ENCODE data around the gene E2F1. TPM values are rescaled to one million over a fixed set of nuclear protein-coding genes. Genes with fewer than 3 reads are reported as not detected.

The E2F1 gene
- total RNA-seq, 4 donors from 2014 or later, result 2.1 to 4.8 (median 3.1) TPM

GRCh38 chr20:33709905-33710541 is 23.8 kb upstream of the E2F1 start:
- TF ChIP-seq POLR2A (IDR thresholded peaks at IDR 0.05) (no peak), CTCF (IDR thresholded peaks at IDR 0.05) (no peak)
- 77 to 78% methylated on average over 16 of the region's 16 CpGs for WGBS, 2 donors
- Histone ChIP-seq H3K27ac (no peak overlapping the region), H3K36me3 (peaks cover 0 to 82% (median 0%) of the 10 kb centered on the region in 3 donors), H3K9me3 (no peaks in the 10 kb centered on the region), H3K4me1 (peaks cover 0 to 8% (median 0%) of the 10 kb centered on the region in 3 donors), H3K27me3 (no peaks in the 10 kb centered on the region), H3K4me3 (no peak overlapping the region)
- intact Hi-C loops (cut with DNase I), result no loop called here
- DNase-seq, result no peak

GRCh38 chr20:33709398-33709797 is 23.2 kb upstream of the E2F1 start:
- H3K4me3 ChIP-seq, result no peak overlapping the region
- H3K27me3 ChIP-seq, result no peaks in the 10 kb centered on the region
- no peak for DNase-seq
- intact Hi-C loops (cut with DNase I), result no loop called here
- WGBS, 2 donors, result 67% methylated on average over 1 of the region's 2 CpGs; no CpG with 5 or more reads in 1 of the 2 donors
- no peaks in the 10 kb centered on the region for H3K9me3 ChIP-seq
- no peak overlapping the region for H3K27ac ChIP-seq
- TF ChIP-seq CTCF (IDR thresholded peaks at IDR 0.05) (no peak), POLR2A (IDR thresholded peaks at IDR 0.05) (no peak)
- peaks cover 0 to 76% (median 0%) of the 10 kb centered on the region in 3 donors for H3K36me3 ChIP-seq
- peaks cover 0 to 8% (median 0%) of the 10 kb centered on the region in 3 donors for H3K4me1 ChIP-seq

- no peaks in the 10 kb centered on the region for H3K27me3 ChIP-seq
- H3K27ac ChIP-seq, result no peak overlapping the region
- WGBS, 2 donors, result 85 to 92% methylated on average over 10 to 11 of the region's 11 CpGs
- DNase-seq, result no peak
- TF ChIP-seq POLR2A (IDR thresholded peaks at IDR 0.05), result no peak
- no peak for TF ChIP-seq CTCF (IDR thresholded peaks at IDR 0.05)
- H3K4me1 ChIP-seq, result peaks cover 0 to 13% (median 0%) of the 10 kb centered on the region in 3 donors
- H3K36me3 ChIP-seq, result peaks cover 0 to 59% (median 0%) of the 10 kb centered on the region in 3 donors
- H3K4me3 ChIP-seq, result no peak overlapping the region
- no peaks in the 10 kb centered on the region for H3K9me3 ChIP-seq
- intact Hi-C loops (cut with DNase I), result no loop called here
Measured at GRCh38 chr20:33707668-33708067, 21.5 kb upstream of the E2F1 start.

- no peak for TF ChIP-seq POLR2A (IDR thresholded peaks at IDR 0.05)
- TF ChIP-seq CTCF (IDR thresholded peaks at IDR 0.05), result no peak
Measured at GRCh38 chr20:33704197-33704924, 18.2 kb upstream of the E2F1 start.

DNA sequence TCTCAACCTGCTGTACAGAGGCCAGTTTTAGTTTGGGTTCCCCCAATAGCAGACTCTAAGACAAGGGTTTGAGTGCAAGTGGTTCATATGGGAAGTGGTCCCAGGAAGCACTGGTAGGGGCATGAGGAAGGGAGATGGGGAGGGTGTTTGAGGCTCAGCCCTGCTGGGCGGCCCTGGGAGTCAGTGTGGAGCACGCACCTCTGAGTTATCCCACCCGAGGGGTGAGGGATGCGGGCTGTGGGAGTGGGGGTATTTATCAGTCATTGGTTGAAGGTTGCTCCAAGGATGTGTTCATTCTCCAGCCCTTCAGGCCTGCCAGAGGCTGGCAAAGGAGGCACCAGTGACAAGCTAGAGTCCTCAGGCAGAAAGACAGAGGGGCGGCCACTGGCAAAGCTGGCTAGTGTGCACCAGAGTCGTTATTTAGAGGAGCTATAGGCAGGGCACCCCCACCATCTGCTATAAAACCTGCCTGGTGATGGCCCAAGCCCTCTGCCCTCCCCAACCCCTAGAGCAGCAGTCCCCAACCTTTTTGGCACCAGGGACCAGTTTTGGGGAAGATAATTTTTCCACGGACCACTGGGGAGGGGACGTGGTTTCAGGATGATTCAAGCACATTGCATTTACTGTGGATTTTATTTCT is 17.4 kb upstream of the E2F1 start:
- DNase-seq, result no peak

More at GRCh38 chr20:33704197-33704924, 18.2 kb upstream of the E2F1 start:
- no peak for DNase-seq
- Histone ChIP-seq H3K27me3 (no peaks in the 10 kb centered on the region), H3K9me3 (no peaks in the 10 kb centered on the region), H3K4me3 (no peak overlapping the region), H3K4me1 (peaks cover 0 to 6% (median 0%) of the 10 kb centered on the region in 3 donors), H3K36me3 (peaks cover 0 to 31% (median 0%) of the 10 kb centered on the region in 3 donors), H3K27ac (no peak overlapping the region)
- 85 to 86% methylated on average over 9 to 11 of the region's 11 CpGs for WGBS, 2 donors
- intact Hi-C loops (cut with DNase I), result no loop called here

More for the DNA sequence above, 17.4 kb upstream of the E2F1 start:
- Histone ChIP-seq H3K4me1 (peaks cover 0 to 6% (median 0%) of the 10 kb centered on the region in 3 donors), H3K4me3 (no peak overlapping the region), H3K36me3 (peaks cover 0 to 27% (median 0%) of the 10 kb centered on the region in 3 donors), H3K9me3 (no peaks in the 10 kb centered on the region), H3K27ac (no peak overlapping the region), H3K27me3 (no peaks in the 10 kb centered on the region)
- WGBS, 2 donors, result 83 to 94% methylated on average over 4 to 8 of the region's 8 CpGs
- TF ChIP-seq CTCF (IDR thresholded peaks at IDR 0.05) (no peak), POLR2A (IDR thresholded peaks at IDR 0.05) (no peak)
- intact Hi-C loops (cut with DNase I), result no loop called here

Data from esophagus squamous epithelium (tissue), 5 donors.